Neural cell (in vitro differentiated cells): ENCODE data around the gene LPIN2. TPM values are rescaled to one million over a fixed set of nuclear protein-coding genes. Genes with fewer than 3 reads are reported as not detected.

ENCODE experiments used
- H2AFZ ChIP-seq: fragments of 200-600, 300-800 bp; sonication (generic), shearing (Covaris generic); 2 replicates; pipeline ENCODE4 v1.6.0; 2014; ENCODE audit warnings: low read depth, mild to moderate bottlenecking, antibody characterized with exemption, low read length, moderate library complexity
- H3F3A ChIP-seq: fragments of 200-600 bp; shearing (Covaris generic); 2 replicates; pipeline ENCODE4 v1.6.1; 2016; ENCODE audit warnings: mild to moderate bottlenecking, moderate library complexity, mixed read lengths, antibody characterized with exemption, low read length; ENCODE audit not compliant: insufficient read depth, poor library complexity, severe bottlenecking
- H3K27ac ChIP-seq: fragments of 200-600, 300-800 bp; sonication (generic), shearing (Covaris generic); 2 replicates; pipeline ENCODE4 v1.5.1; 2014; ENCODE audit warnings: mild to moderate bottlenecking, low read length, moderate library complexity
- H3K27me3 ChIP-seq: fragments of 300-800, 200-600 bp; sonication (generic), shearing (Covaris generic); 2 replicates; pipeline ENCODE4 v1.6.0; 2014; ENCODE audit warnings: mild to moderate bottlenecking, low read depth, low read length, moderate library complexity; ENCODE audit not compliant: insufficient read depth
- H3K36me3 ChIP-seq: fragments of 300-800, 200-600 bp; sonication (generic), shearing (Covaris generic); 2 replicates; pipeline ENCODE4 v1.5.1; 2014; ENCODE audit warnings: mild to moderate bottlenecking, antibody characterized with exemption, low read length, moderate library complexity; ENCODE audit not compliant: insufficient read depth
- H3K4me2 ChIP-seq: fragments of 300-800, 200-600 bp; sonication (generic), shearing (Covaris generic); 2 replicates; pipeline ENCODE4 v1.6.0; 2014; ENCODE audit warnings: mild to moderate bottlenecking, low read length
- H3K4me3 ChIP-seq: fragments of 300-800, 200-600 bp; sonication (generic), shearing (Covaris generic); 2 replicates; pipeline ENCODE4 v1.5.1; 2014; ENCODE audit warnings: mild to moderate bottlenecking, low read length, moderate library complexity
- H3K79me2 ChIP-seq: fragments of 200-600 bp; shearing (Covaris generic); replicated peaks from 2 replicates; pipeline ENCODE4 v1.6.0; 2014; ENCODE audit warnings: mild to moderate bottlenecking, low read length, moderate library complexity; ENCODE audit not compliant: insufficient read depth
- H3K9ac ChIP-seq: fragments of 300-800, 200-600 bp; sonication (generic), shearing (Covaris generic); 2 replicates; pipeline ENCODE4 v1.6.1; 2016; ENCODE audit warnings: mild to moderate bottlenecking, low read length, mixed read lengths
- H3K9me2 ChIP-seq: fragments of 200-600 bp; shearing (Covaris generic); 2 replicates; pipeline ENCODE4 v1.6.1; 2016; ENCODE audit warnings: mild to moderate bottlenecking, low read length, mixed read lengths; ENCODE audit not compliant: insufficient read depth
- H3K9me3 ChIP-seq: fragments of 200-600, 300-800 bp; sonication (generic), shearing (Covaris generic); 2 replicates; pipeline ENCODE4 v1.6.1; 2016; ENCODE audit warnings: mild to moderate bottlenecking, mixed run types, low read length, moderate library complexity, mixed read lengths
- H4K20me1 ChIP-seq: fragments of 200-600 bp; shearing (Covaris generic); 2 replicates; pipeline ENCODE4 v1.6.1; 2016; ENCODE audit warnings: mild to moderate bottlenecking, mixed run types; ENCODE audit not compliant: insufficient read depth
- EP300 ChIP-seq: fragments of 450-650 bp; conservative IDR thresholded peaks from 2 replicates; pipeline ENCODE4 v1.6.1; 2014; ENCODE audit warnings: antibody characterized with exemption, mild to moderate bottlenecking, moderate library complexity; ENCODE audit not compliant: poor library complexity, severe bottlenecking
- EZH2 ChIP-seq: fragments of 200-600, 300-800 bp; shearing (Covaris generic), sonication (generic); IDR thresholded peaks from 2 replicates; pipeline ENCODE4 v1.6.1; 2014; ENCODE audit warnings: antibody characterized with exemption, low read length, borderline replicate concordance, mild to moderate bottlenecking; ENCODE audit not compliant: insufficient read depth, poor library complexity, severe bottlenecking
- MXI1 ChIP-seq: fragments of 450-650 bp; conservative IDR thresholded peaks from 2 replicates; pipeline ENCODE4 v1.6.1; 2014; ENCODE audit warnings: antibody characterized with exemption, mild to moderate bottlenecking; ENCODE audit not compliant: poor library complexity, severe bottlenecking
- POLR2AphosphoS5 ChIP-seq: IDR thresholded peaks from 2 replicates; pipeline ENCODE4 v1.6.1; 2012
- RAD21 ChIP-seq: fragments of 450-650 bp; conservative IDR thresholded peaks from 2 replicates; pipeline ENCODE4 v1.6.1; 2014; ENCODE audit warnings: antibody characterized with exemption, mild to moderate bottlenecking, moderate library complexity
- REST ChIP-seq: IDR thresholded peaks from 2 replicates; pipeline ENCODE4 v1.6.1; 2012; ENCODE audit warnings: borderline replicate concordance
- SMC3 ChIP-seq: fragments of 450-650 bp; conservative IDR thresholded peaks from 2 replicates; pipeline ENCODE4 v1.6.1; 2014; ENCODE audit warnings: antibody characterized with exemption, mild to moderate bottlenecking, moderate library complexity; ENCODE audit not compliant: poor library complexity
- TAF1 ChIP-seq: IDR thresholded peaks from 2 replicates; pipeline ENCODE4 v1.6.1; 2012; ENCODE audit warnings: low read depth
- polyA plus RNA-seq: library from polyadenylated mRNA; depleted of rRNA; stranded (reverse); fragments of >200 nt; gene quantifications from 2 replicates; pipeline ENCODE4 v1.2.3, GENCODE V29; 2014
- TF ChIP-seq, protein P1 (sequence below): fragments of 450-650 bp; IDR thresholded peaks from 2 replicates; pipeline ENCODE4 v1.5.1; 2014; ENCODE audit warnings: antibody characterized with exemption, mild to moderate bottlenecking, moderate library complexity; ENCODE audit not compliant: poor library complexity, severe bottlenecking

The LPIN2 gene
- polyA plus RNA-seq, 1 donor from 2014 or later, result 14.4 TPM

GRCh38 chr18:2982022-2982421, 30.9 kb downstream of the LPIN2 start:
- Histone ChIP-seq H3K27me3 (no peaks in the 10 kb centered on the region), H4K20me1 (no peaks in the 10 kb centered on the region), H3K9ac (no peak overlapping the region), H3K36me3 (no peaks in the 10 kb centered on the region), H3K79me2 (no peaks in the 10 kb centered on the region), H3K27ac (no peak overlapping the region), H3K9me2 (no peaks in the 10 kb centered on the region), H3F3A (no peaks in the 10 kb centered on the region), H3K4me3 (no peak overlapping the region), H3K9me3 (no peaks in the 10 kb centered on the region), H3K4me2 (no peak overlapping the region), H2AFZ (no peak overlapping the region)
- TF ChIP-seq EP300 (no peak), EZH2 (no peak), TAF1 (no peak), POLR2AphosphoS5 (no peak), SMC3 (no peak), MXI1 (no peak), REST (no peak), RAD21 (no peak)
- TF ChIP-seq, protein P1, sequence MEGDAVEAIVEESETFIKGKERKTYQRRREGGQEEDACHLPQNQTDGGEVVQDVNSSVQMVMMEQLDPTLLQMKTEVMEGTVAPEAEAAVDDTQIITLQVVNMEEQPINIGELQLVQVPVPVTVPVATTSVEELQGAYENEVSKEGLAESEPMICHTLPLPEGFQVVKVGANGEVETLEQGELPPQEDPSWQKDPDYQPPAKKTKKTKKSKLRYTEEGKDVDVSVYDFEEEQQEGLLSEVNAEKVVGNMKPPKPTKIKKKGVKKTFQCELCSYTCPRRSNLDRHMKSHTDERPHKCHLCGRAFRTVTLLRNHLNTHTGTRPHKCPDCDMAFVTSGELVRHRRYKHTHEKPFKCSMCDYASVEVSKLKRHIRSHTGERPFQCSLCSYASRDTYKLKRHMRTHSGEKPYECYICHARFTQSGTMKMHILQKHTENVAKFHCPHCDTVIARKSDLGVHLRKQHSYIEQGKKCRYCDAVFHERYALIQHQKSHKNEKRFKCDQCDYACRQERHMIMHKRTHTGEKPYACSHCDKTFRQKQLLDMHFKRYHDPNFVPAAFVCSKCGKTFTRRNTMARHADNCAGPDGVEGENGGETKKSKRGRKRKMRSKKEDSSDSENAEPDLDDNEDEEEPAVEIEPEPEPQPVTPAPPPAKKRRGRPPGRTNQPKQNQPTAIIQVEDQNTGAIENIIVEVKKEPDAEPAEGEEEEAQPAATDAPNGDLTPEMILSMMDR, result no peak

- no peak overlapping the region for H3K9ac ChIP-seq
- no peaks in the 10 kb centered on the region for H4K20me1 ChIP-seq
- H2AFZ ChIP-seq, result no peak overlapping the region
These were observed 31.7 kb downstream of the LPIN2 start for GRCh38 chr18:2981212-2981728.

More at GRCh38 chr18:2981212-2981728, 31.7 kb downstream of the LPIN2 start:
- Histone ChIP-seq H3K27ac (no peak overlapping the region), H3K9me3 (no peaks in the 10 kb centered on the region), H3K27me3 (no peaks in the 10 kb centered on the region), H3K36me3 (no peaks in the 10 kb centered on the region), H3K4me3 (no peak overlapping the region), H3K4me2 (no peak overlapping the region), H3F3A (no peaks in the 10 kb centered on the region), H3K9me2 (no peaks in the 10 kb centered on the region), H3K79me2 (no peaks in the 10 kb centered on the region)
- TF ChIP-seq MXI1, result no peak
- TF ChIP-seq, protein P1, result no peak
- no peak for TF ChIP-seq RAD21
- TF ChIP-seq REST, result no peak
- no peak for TF ChIP-seq TAF1
- no peak for TF ChIP-seq SMC3
- TF ChIP-seq EP300, result no peak
- no peak for TF ChIP-seq POLR2AphosphoS5
- no peak for TF ChIP-seq EZH2
